Activated T-cell treated with anti-CD3 and anti-CD28 coated beads for 24 hours (primary cell): ENCODE results near the gene TFE3.
A peak's percentile ranks its signal among the peaks of the same experiment; 100 is the strongest.
"Not testable (repeated sequence)": the region's sequence is repeated elsewhere in the genome, so short reads cannot be mapped to it uniquely, and the experiment has no call there.

Experiments
- DNase-seq: peaks from one replicate; pipeline ENCODE4 v3.0.0-alpha.2; 2020; ENCODE audit warnings: low read depth

Gene TFE3

GRCh38 chrX:49001521-49002090, 41.6 kb downstream of the TFE3 start:
- DNase-seq: peak; percentile 20

DNA sequence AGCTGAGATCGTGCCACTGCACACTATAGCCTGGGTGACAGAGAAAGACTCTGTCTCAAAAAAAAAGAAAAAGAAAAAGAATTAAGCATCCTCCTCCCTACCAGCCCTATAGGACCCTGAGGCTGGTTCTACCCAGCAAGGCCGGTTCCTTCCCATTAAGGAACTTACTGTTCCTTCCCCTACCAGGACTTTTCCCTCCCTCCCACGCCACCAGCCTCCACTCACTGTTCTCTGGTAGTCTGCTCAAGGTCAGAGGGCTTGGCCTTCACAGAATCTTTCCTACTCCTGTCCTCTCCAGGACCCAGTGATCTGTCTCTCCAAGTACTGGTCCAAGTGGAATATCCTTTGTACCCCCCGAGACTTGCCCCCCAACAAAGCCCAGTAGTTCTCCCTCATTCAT, 42.5 kb downstream of the TFE3 start:
- no peak for DNase-seq

- no peak for DNase-seq
Measured at GRCh38 chrX:48999030-48999429, 44.1 kb downstream of the TFE3 start.

GRCh38 chrX:48998391-48998790, 44.8 kb downstream of the TFE3 start:
- no peak for DNase-seq

- no peak for DNase-seq
Measured at GRCh38 chrX:48997865-48998264, 45.3 kb downstream of the TFE3 start.

DNA sequence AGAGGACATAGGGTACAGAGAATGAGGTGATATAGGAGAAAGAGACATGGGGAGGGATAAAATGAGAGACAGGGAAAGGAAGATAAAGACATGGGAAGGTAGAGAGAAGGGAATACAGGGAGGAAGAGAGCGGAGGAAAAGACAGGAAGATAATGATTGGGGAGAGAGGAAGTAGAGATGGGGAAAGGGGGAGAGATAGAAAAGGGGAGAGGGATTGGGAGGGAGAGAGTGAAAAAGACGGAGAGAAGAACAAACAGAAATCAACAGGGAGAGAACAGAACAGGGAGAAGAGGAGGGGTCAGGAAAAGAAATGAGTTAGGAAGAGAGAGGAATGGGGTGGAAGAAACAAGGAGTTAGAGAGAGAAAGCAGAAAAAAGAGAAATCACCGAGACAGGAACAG, 45.7 kb downstream of the TFE3 start:
- no peak for DNase-seq

DNA sequence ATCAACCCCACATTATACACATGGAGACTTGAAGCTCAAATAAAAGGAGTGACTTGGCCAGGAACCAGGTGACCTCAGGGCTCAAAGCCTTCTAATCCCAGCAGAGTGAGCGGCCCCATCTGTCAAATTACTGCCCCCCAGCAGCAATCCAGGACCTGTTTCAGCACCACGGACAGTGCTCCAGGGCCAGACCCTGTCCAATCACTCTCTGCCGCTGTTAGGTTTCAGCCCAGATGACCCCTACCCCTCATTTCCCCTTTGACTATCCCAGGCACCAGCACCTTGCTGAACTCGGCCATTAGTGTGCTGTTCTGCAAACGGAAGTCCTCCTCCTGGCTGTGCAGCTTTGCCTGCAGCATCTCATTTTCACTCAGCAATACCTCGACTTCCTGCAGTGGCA, 46.2 kb downstream of the TFE3 start:
- no peak for DNase-seq

DNA sequence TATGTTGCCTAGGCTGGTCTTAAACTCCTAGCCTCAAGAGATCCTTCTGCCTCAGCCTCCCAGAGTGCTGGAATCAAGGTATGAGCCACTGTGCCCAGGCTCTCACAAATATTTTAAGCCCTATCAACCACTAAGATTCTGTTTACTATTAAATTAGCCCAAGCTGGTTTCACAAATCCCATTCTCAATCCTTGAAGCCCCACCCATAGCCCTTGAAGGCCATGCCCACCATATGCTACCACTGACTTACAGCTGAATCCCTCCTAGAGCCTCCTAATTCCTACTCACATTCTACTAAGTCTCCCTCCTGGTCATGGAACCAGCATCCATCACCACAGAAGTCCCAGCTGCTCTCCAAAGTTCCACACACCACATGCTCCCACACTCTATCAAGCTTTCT, 50.8 kb downstream of the TFE3 start:
- no peak for DNase-seq

- no peak for DNase-seq
Measured at GRCh38 chrX:48989483-48989882, 53.7 kb downstream of the TFE3 start.

DNA sequence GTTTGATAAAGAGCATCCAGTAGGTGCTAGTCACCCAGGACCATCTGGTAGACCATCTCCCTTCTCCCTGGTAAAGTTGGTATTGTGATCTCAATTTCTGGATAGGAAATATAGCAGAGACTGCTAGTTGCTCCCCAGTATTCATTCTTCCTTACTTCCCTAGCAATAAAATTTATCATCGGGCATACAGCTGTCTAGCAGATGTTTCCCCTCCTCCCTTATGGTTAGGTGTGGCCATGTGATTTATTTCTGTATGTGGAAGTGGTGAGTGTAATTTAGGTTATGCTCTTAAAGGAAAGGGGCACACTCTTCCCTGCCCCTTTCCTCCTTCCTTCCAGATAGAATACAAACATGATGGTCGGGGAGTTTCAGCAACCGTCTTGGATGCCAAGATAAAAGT, 59.3 kb downstream of the TFE3 start:
- DNase-seq: no peak

GRCh38 chrX:48983081-48983480, 60.1 kb downstream of the TFE3 start:
- DNase-seq: no peak

DNA sequence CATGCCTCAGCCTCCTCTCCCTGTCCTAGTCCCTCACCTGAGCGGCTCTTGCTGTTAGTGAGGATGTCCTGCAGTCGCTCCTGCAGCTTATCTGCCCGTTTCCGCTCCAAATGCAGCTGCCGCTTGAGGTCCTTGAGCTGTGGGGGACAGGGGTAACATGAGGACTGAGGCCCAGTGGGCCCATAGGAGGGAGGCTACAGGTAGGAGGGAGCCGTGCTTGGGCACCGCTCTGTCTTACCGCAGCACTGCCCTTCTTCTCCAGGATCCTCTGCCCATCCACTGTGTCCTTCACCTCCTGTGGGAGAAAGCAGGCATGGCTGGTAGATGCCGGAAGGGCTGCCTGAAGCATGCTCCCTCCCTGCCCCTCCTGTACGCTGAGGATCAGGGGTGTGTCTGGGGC, 62.0 kb downstream of the TFE3 start:
- no peak for DNase-seq

DNA sequence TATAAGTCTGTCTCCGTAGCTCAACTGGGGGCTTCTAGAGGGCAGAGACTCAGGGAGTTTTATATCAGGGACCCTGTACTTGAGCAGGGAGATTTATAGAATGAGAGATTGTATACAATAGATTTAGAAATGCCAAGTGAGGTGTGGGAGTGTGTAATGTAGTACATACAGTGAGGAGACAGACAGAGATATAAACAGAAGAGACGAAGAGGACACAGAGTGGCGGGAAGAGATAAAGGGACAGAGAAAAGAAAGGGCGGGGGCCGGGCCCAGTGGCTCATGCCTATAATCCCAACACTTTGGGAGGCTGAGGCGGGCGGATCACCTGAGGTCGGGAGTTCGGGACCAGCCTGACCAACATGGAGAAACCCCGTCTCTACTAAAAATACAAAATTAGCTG, 62.8 kb downstream of the TFE3 start:
- DNase-seq: not testable (repeated sequence)
